K562 (cell line): ENCODE data around the gene OVCA2. TPM values are rescaled to one million over a fixed set of nuclear protein-coding genes. Genes with fewer than 3 reads are reported as not detected.
A peak's percentile ranks its signal among the peaks of the same experiment; 100 is the strongest.

Experiments
- ATAC-seq: fragments of 200-7000 bp; cut with Tn5 transposase; 3 replicates; pipeline ENCODE4 v1.9.1; 2020; ENCODE audit warnings: moderate library complexity
- BruUV-seq: library from RNA; stranded (reverse); fragments of 400-500 nt; replicated peaks from 2 replicates; lab custom pipeline; 2021; lab: Mats Ljungman, UMichigan
- CTCF ChIA-PET: fragments of 300-600 bp; formaldehyde crosslinking; extraction: SDS; loops from one replicate; lab custom pipeline; 2021; ENCODE audit warnings: low intra/inter-chr PET ratio; lab: Yijun Ruan, JAX
- POLR2A ChIA-PET: fragments of 300-600, 350-650 bp; sonication (Branson Sonifier 250); formaldehyde crosslinking; extraction: SDS; loops from one replicate; lab custom pipeline; 2021; ENCODE audit warnings: antibody characterized with exemption, inconsistent platforms; lab: Yijun Ruan, JAX
- DNase-seq, 4 experiments: peaks; one replicate each; pipeline versions ENCODE4 v3.0.0 to v3.0.0-alpha.2; 2011 to 2018; ENCODE audit warnings: low spot score in 3 of 4, mixed read lengths in 3 of 4; ENCODE audit errors: extremely low read depth in 1 of 4
- FAIRE-seq: peaks from 2 replicates; lab custom pipeline; 2011; peaks lifted over from hg19 to GRCh38; lab: Jason Lieb, UNC
- H2AFZ ChIP-seq: 2 replicates; pipeline ENCODE4 v1.6.0; 2011; ENCODE audit warnings: low read depth, low read length, control low read depth, inconsistent platforms
- H3K27ac ChIP-seq: fragments of 200-600 bp; 3 replicates; pipeline ENCODE4 v1.8.0; 2011; ENCODE audit warnings: low read depth, mild to moderate bottlenecking, control low read depth, inconsistent platforms, low read length, moderate library complexity, mixed read lengths; ENCODE audit errors: extremely low read depth
- H3K27me3 ChIP-seq, 2 experiments: fragments of 300-600 bp in 1 of 2; 2 replicates in 1 of 2; 3 replicates in 1 of 2; pipeline versions ENCODE4 v1.6.0 to v1.8.0; 2011; ENCODE audit warnings: inconsistent platforms in 2 of 2, low read length in 2 of 2, mild to moderate bottlenecking in 1 of 2, mixed read lengths in 1 of 2, moderate library complexity in 1 of 2; ENCODE audit not compliant: control insufficient read depth in 2 of 2, insufficient read depth in 2 of 2
- H3K36me3 ChIP-seq: fragments of 300-600 bp; 3 replicates; pipeline ENCODE4 v1.8.0; 2011; ENCODE audit warnings: mild to moderate bottlenecking, low read length, inconsistent platforms; ENCODE audit not compliant: control insufficient read depth, insufficient read depth
- H3K4me1 ChIP-seq, 2 experiments: fragments of 200-600 bp in 1 of 2; replicated peaks in 1 of 2; 2 replicates in 1 of 2; 3 replicates in 1 of 2; pipeline versions ENCODE4 v1.5.1 to v1.8.0; 2011; ENCODE audit warnings: inconsistent platforms in 2 of 2, low read length in 2 of 2, mild to moderate bottlenecking in 1 of 2, mixed read lengths in 1 of 2, moderate library complexity in 1 of 2; ENCODE audit not compliant: control insufficient read depth in 2 of 2, insufficient read depth in 2 of 2
- H3K4me2 ChIP-seq: 2 replicates; pipeline ENCODE4 v1.6.1; 2011; ENCODE audit warnings: low read length, control low read depth, inconsistent platforms, mixed read lengths; ENCODE audit not compliant: insufficient read depth
- H3K4me3 ChIP-seq: fragments of 200-600 bp; sonication (generic), shearing (Covaris generic); 2 replicates; pipeline ENCODE4 v1.5.1; 2016; ENCODE audit warnings: control low read depth, inconsistent platforms
- H3K79me2 ChIP-seq: fragments of 200-600 bp; 3 replicates; pipeline ENCODE4 v1.8.0; 2011; ENCODE audit warnings: low read length, inconsistent platforms; ENCODE audit not compliant: control insufficient read depth, insufficient read depth
- H3K9ac ChIP-seq, 2 experiments: 2 replicates each; pipeline versions ENCODE4 v1.6.0 to v1.6.1; 2011; ENCODE audit warnings: low read depth in 2 of 2, low read length in 2 of 2, control low read depth in 1 of 2, inconsistent platforms in 1 of 2, mild to moderate bottlenecking in 1 of 2, mixed read lengths in 1 of 2; ENCODE audit not compliant: insufficient read depth in 1 of 2
- H3K9me1 ChIP-seq: one replicate; pipeline ENCODE4 v1.6.0; 2011; ENCODE audit warnings: inconsistent platforms, mild to moderate bottlenecking, low read length, moderate library complexity; ENCODE audit not compliant: control insufficient read depth, insufficient read depth
- H3K9me3 ChIP-seq: replicated peaks from 2 replicates; pipeline ENCODE4 v1.5.1; 2011; ENCODE audit warnings: low read depth, low read length, inconsistent platforms; ENCODE audit not compliant: control insufficient read depth, insufficient read depth
- H4K20me1 ChIP-seq: replicated peaks from 2 replicates; pipeline ENCODE4 v1.6.1; 2011; ENCODE audit warnings: low read length, inconsistent platforms, mixed read lengths; ENCODE audit not compliant: control insufficient read depth, insufficient read depth
- ETS2 ChIP-seq: IDR thresholded peaks from 2 replicates; pipeline ENCODE4 v1.6.1; 2016; ENCODE audit warnings: borderline replicate concordance, missing genetic modification characterization, mild to moderate bottlenecking, moderate library complexity, missing compliant biosample characterization; ENCODE audit not compliant: poor library complexity, severe bottlenecking
- PCBP1 ChIP-seq: fragments of 200-400 bp; formaldehyde crosslinking; IDR thresholded peaks from 2 replicates; pipeline ENCODE4 v1.6.1; 2018; ENCODE audit warnings: mild to moderate bottlenecking, low read depth, low read length; ENCODE audit not compliant: poor library complexity, severe bottlenecking
- PHB ChIP-seq: fragments of 250-450 bp; sonication (Bioruptor Pico); IDR thresholded peaks from 2 replicates; pipeline ENCODE4 v1.5.0; 2021
- PHF8 ChIP-seq: fragments of 200-600 bp; sonication (generic); IDR thresholded peaks from 2 replicates; pipeline ENCODE4 v1.6.1; 2012; ENCODE audit warnings: mixed run types, mild to moderate bottlenecking, inconsistent platforms, low read length, moderate library complexity, borderline replicate concordance
- SP2 ChIP-seq: IDR thresholded peaks from 2 replicates; pipeline ENCODE4 v1.6.1; 2011; ENCODE audit warnings: mild to moderate bottlenecking, low read depth, low read length, moderate library complexity; ENCODE audit not compliant: poor library complexity, severe bottlenecking; ENCODE audit errors: extremely low read depth
- USF1 ChIP-seq: sonication (generic); formaldehyde crosslinking; IDR thresholded peaks from 2 replicates; pipeline ENCODE4 v1.9.0; 2022; ENCODE audit warnings: mild to moderate bottlenecking, missing genetic modification reagents
- USF2 ChIP-seq: sonication (generic); formaldehyde crosslinking; IDR thresholded peaks from 2 replicates; pipeline ENCODE4 v1.5.0; 2020; ENCODE audit warnings: missing genetic modification reagents
- ZNF121 ChIP-seq: sonication (generic); formaldehyde crosslinking; conservative IDR thresholded peaks from 2 replicates; pipeline ENCODE4 v1.8.0; 2022; ENCODE audit warnings: missing genetic modification reagents
- ZNF316 ChIP-seq: fragments of 450-650 bp; IDR thresholded peaks from 2 replicates; pipeline ENCODE4 v1.6.1; 2016
- WGBS: fragments of 100-300 bp; shearing (Covaris generic); methylation state at CpG from one replicate; pipeline ENCODE4 v1.1.6; 2016; ENCODE audit warnings: low coverage, mixed read lengths; ENCODE audit not compliant: insufficient coverage; ENCODE audit errors: missing lambda C conversion rate; 5-methylcytosine and 5-hydroxymethylcytosine counted together
- in situ Hi-C: fragments of 300-500 bp; cut with MboI; formaldehyde crosslinking; loops from 4 replicates; pipeline ENCODE4 v1.15.0; 2018; ENCODE audit warnings: inconsistent platforms, mixed read lengths
- intact Hi-C: fragments of 100-400 bp; cut with micrococcal nuclease; formaldehyde crosslinking; loops from 2 replicates; pipeline ENCODE4 v1.14.2; 2022
- polyA plus RNA-seq, 8 experiments: library from polyadenylated mRNA; depleted of rRNA in 4 of 8; stranded (reverse) in 5 of 8; unstranded in 3 of 8; fragments of >200 nt; fragmentation: Nextera tagmentation in 2 of 8; fragmentation: Illumina TruSeq in 1 of 8; extraction: Ambion mirVana in 2 of 8; extraction: Trizol in 1 of 8; gene quantifications; 2 replicates each; pipeline versions ENCODE4 v1.2.1 to v1.2.3, GENCODE V29; 2011 to 2014; ENCODE audit warnings: inconsistent platforms in 1 of 8, missing spikeins in 1 of 8
- total RNA-seq, 7 experiments: library from RNA; depleted of rRNA in 6 of 7; stranded (reverse); fragments of >200 nt in 6 of 7; fragmentation: Illumina TruSeq in 2 of 7; extraction: Trizol in 2 of 7; gene quantifications; 2 replicates each; pipeline versions ENCODE4 v1.2.1 to v1.2.3, GENCODE V29; 2011 to 2021; ENCODE audit warnings: low replicate concordance in 1 of 7
- TF ChIP-seq, protein P1 (sequence below): fragments of 450-650 bp; formaldehyde crosslinking; IDR thresholded peaks from 2 replicates; pipeline ENCODE4 v1.4.0; 2020; ENCODE audit warnings: mild to moderate bottlenecking, moderate library complexity

Gene OVCA2
- total and polyA plus RNA-seq, 9 of the 15 experiments (the other 6 are each of a cell fraction or from before 2014, with no cell fraction given): 3.0 to 23.7 (median 14.1) TPM

GRCh38 chr17:1994707-1995106, 47.1 kb upstream of the OVCA2 start:
- Histone ChIP-seq H3K36me3 (no peaks in the 10 kb centered on the region), H3K79me2 (no peaks in the 10 kb centered on the region), H4K20me1 (0 out of 2 replicates have a peak, but pooled peaks cover 8% of the 10 kb centered on the region), H3K4me2 (no peak overlapping the region), H3K9me3 (no peaks in the 10 kb centered on the region), H3K9ac (no peak overlapping the region), H3K27me3 (peaks cover 9 to 45% of the 10 kb centered on the region in 2 experiments; a peak in 4 of 5 replicates), H3K9me1 (no peaks in the 10 kb centered on the region), H3K27ac (no peak overlapping the region), H2AFZ (no peak overlapping the region), H3K4me3 (no peak overlapping the region), H3K4me1 (peaks cover 0 to 3% of the 10 kb centered on the region in 2 experiments; a peak in 2 of 5 replicates)
- BruUV-seq: no TSS peak
- TF ChIP-seq PHB (CRISPR knock-in tag): no peak
- 0 out of 2 replicates have a peak, but pooled peaks have one; percentile 10 for TF ChIP-seq ZNF121 (CRISPR knock-in tag)
- FAIRE-seq (no peak), ATAC-seq (no peak), DNase-seq (no peak)
- intact Hi-C loops: no loop called here
- in situ Hi-C loops: no loop called here
- ChIA-PET CTCF (no interaction called here), POLR2A (no interaction called here)
- 3% methylated on average over 4 of the region's 4 CpGs for WGBS

DNA sequence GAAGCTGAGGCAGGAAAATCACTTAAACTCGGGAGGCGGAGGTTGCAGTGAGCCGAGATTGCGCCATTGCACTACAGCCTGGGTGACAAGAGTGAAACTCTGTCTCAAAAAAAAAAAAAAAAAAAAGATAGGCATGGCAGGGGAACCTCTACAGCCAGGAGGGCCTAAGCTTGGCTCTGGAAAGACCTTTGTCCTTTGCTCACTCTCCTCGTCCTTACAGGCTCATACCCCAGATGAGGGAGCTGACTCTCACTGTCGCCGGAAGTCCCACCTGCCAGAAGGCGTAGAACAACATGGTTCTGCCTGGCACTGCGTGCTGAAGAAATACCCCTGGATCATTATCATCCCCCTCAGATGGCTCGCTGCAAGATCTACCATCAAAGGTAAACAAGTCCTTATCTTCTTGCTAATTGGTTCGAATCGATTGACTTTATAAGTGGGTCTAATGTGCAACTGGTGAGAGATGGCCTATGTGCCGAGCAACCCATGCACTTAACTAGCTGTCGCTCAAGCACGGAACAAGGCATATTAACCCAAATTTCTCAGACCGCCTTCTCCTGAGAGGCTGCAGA, 46.4 kb upstream of the OVCA2 start:
- H3K4me2 ChIP-seq: no peak overlapping the region
- H3K79me2 ChIP-seq: no peaks in the 10 kb centered on the region
- no peaks in the 10 kb centered on the region for H3K9me3 ChIP-seq
- ATAC-seq (no peak), FAIRE-seq (no peak), DNase-seq (no peak)
- BruUV-seq: no TSS peak
- H3K4me3 ChIP-seq: no peak overlapping the region
- no peaks in the 10 kb centered on the region for H3K9me1 ChIP-seq
- intact Hi-C loops: no loop called here
- no peak overlapping the region for H2AFZ ChIP-seq
- no peak overlapping the region for H3K9ac ChIP-seq
- WGBS: 45% methylated on average over 9 of the region's 16 CpGs
- peaks cover 9 to 44% of the 10 kb centered on the region in 2 experiments; a peak in 4 of 5 replicates for H3K27me3 ChIP-seq
- CTCF ChIA-PET: no interaction called here
- in situ Hi-C loops: no loop called here
- no peaks in the 10 kb centered on the region for H3K36me3 ChIP-seq
- POLR2A ChIA-PET: no interaction called here
- H3K27ac ChIP-seq: no peak overlapping the region
- H4K20me1 ChIP-seq: 0 out of 2 replicates have a peak, but pooled peaks cover 8% of the 10 kb centered on the region
- peaks cover 0 to 6% of the 10 kb centered on the region in 2 experiments; a peak in 2 of 5 replicates for H3K4me1 ChIP-seq
- TF ChIP-seq ZNF316 (no peak), ETS2 (tag) (no peak), SP2 (no peak), USF1 (no peak), PHF8 (no peak), USF2 (no peak), PCBP1 (no peak)
- TF ChIP-seq, protein P1, sequence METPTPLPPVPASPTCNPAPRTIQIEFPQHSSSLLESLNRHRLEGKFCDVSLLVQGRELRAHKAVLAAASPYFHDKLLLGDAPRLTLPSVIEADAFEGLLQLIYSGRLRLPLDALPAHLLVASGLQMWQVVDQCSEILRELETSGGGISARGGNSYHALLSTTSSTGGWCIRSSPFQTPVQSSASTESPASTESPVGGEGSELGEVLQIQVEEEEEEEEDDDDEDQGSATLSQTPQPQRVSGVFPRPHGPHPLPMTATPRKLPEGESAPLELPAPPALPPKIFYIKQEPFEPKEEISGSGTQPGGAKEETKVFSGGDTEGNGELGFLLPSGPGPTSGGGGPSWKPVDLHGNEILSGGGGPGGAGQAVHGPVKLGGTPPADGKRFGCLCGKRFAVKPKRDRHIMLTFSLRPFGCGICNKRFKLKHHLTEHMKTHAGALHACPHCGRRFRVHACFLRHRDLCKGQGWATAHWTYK: no peak
